Superior temporal gyrus (tissue), 1 donor: ENCODE results near the gene FXYD3.
"Not testable (repeated sequence)": the region's sequence is repeated elsewhere in the genome, so short reads cannot be mapped to it uniquely, and the experiment has no call there.

Experiments
- DNase-seq: peaks from one replicate; pipeline ENCODE4 v3.0.0-alpha.2; 2016; ENCODE audit errors: extremely low spot score

The FXYD3 gene

GRCh38 chr19:35140962-35141836 is 25.6 kb downstream of the FXYD3 start:
- peak; percentile 84 for DNase-seq

GRCh38 chr19:35141837-35142605 is 26.4 kb downstream of the FXYD3 start:
- DNase-seq = no peak

GRCh38 chr19:35142606-35143230 is 27.1 kb downstream of the FXYD3 start:
- no peak for DNase-seq

GRCh38 chr19:35143231-35143715 is 27.6 kb downstream of the FXYD3 start, which contains the start of gene FXYD7:
Gene FXYD7 (plus strand): TSS chr19:35143255. CDS start chr19:35143334, 79 bp downstream.
- no peak for DNase-seq

- no peak for DNase-seq
Observed at GRCh38 chr19:35143818-35144217, 28.2 kb downstream of the FXYD3 start.

GRCh38 chr19:35144259-35144599 is 28.6 kb downstream of the FXYD3 start:
- DNase-seq = no peak

GRCh38 chr19:35144600-35145436 is 29.2 kb downstream of the FXYD3 start:
- DNase-seq = no peak

GRCh38 chr19:35146746-35147459 is 31.3 kb downstream of the FXYD3 start:
- DNase-seq = no peak

- peak; percentile 1 for DNase-seq
Observed at GRCh38 chr19:35149463-35149862, 33.8 kb downstream of the FXYD3 start.

GRCh38 chr19:35150445-35150844 is 34.8 kb downstream of the FXYD3 start:
- no peak for DNase-seq

- DNase-seq = peak; percentile 2
Observed at GRCh38 chr19:35151273-35152065, 35.8 kb downstream of the FXYD3 start.

- not testable (repeated sequence) for DNase-seq
Observed at GRCh38 chr19:35153129-35153522, 37.5 kb downstream of the FXYD3 start.

- no peak for DNase-seq
Observed at GRCh38 chr19:35153701-35154524, 38.3 kb downstream of the FXYD3 start.

- DNase-seq = peak; percentile 3
Observed at GRCh38 chr19:35154525-35155406, 39.1 kb downstream of the FXYD3 start, which contains the start of gene FXYD5. Gene FXYD5 (plus strand): TSS chr19:35154735. CDS start chr19:35155551, 816 bp downstream.

GRCh38 chr19:35155441-35155840 is 39.8 kb downstream of the FXYD3 start:
- no peak for DNase-seq

GRCh38 chr19:35155981-35156672 is 40.5 kb downstream of the FXYD3 start:
- no peak for DNase-seq

GRCh38 chr19:35156673-35157014 is 41.0 kb downstream of the FXYD3 start:
- no peak for DNase-seq
